Breast epithelium (tissue), 3 donors: ENCODE measurements around the gene LSG1.

Experiments
- CTCF ChIP-seq, 3 donors: fragments of 450-650 bp; IDR thresholded peaks; one replicate each; pipeline ENCODE4 v1.5.1; 2016 to 2017; ENCODE audit warnings: antibody characterized with exemption in 3 of 3, mild to moderate bottlenecking in 3 of 3, moderate library complexity in 3 of 3
- POLR2A ChIP-seq: fragments of 450-650 bp; IDR thresholded peaks from one replicate; pipeline ENCODE4 v1.6.1; 2016; ENCODE audit warnings: antibody characterized with exemption, mild to moderate bottlenecking, moderate library complexity
- POLR2AphosphoS5 ChIP-seq, 3 donors: sonication (generic); formaldehyde crosslinking; IDR thresholded peaks; one replicate each; pipeline ENCODE4 v1.6.1; 2017; ENCODE audit warnings: antibody characterized with exemption in 3 of 3

GRCh38 chr3:194686414-194686815 lies 14.4 kb upstream of the LSG1 start:
- TF ChIP-seq CTCF (IDR thresholded peaks at IDR 0.05) (no peak), POLR2AphosphoS5 (IDR thresholded peaks at IDR 0.05) (no peak), POLR2A (no peak)
